ENCODE results near the gene ABCA1.
"Not testable (repeated sequence)": the region's sequence is repeated elsewhere in the genome, so short reads cannot be mapped to it uniquely, and the experiment has no call there.

Gene ABCA1

DNA sequence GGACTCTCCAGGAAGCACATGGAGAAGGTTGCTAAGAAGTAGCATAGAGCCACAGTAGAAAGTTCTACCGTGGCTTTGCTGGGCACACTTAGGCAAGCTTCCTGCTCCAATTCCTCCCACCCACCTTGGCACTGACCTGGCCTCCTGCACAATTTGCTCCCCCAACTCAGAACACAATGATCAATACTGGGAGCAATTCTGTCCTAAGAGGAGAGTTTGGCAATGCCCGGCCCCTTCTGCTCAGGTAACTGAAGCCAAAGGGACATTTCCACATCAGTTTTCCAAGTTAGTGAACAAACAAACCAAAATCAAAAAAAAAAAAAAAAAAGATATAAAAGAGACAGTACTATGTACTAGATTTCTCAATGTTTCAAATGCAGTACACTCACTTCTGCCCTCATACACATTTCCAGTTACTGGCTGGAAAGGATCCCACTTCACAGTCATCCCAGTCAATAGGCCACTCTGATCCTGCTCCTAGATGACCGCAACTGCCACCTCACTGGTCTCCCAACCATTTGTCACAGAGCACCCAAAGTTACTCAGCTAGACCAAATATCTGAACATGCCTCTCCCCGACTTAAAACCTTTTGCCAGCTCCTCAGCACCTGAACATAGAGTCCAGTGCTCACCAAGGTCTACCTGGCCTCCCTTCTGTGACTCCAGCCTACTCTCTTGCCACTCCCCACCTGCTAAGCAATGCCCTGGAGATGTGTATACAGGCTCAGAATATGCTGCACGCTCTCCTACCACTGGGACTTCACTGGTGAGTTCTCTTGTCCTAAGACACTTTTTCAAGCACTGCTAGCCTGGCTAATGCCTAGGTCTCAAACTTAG, 21.3 kb downstream of the ABCA1 start:
- DNase-seq (ENCODE audit: low read depth in 2 of 2): no peak

DNA sequence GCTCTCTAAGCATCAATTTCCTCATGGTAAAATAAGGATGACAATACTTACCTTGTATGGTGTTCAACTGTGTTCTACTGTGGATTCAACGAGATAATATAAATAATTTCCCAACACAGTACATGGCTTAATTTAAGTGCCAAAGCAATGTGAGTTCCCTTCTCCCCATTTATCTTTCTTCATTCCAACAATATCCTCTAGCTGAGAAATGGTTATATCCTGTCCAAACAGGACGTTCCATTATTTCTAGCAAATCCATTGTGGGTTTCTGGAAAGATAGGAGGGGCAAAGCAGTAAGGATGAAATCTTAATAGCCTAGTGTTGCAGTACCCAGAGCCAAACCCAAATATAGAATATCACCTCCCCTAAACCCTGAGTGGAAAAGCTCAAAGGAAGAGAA, 22.0 kb downstream of the ABCA1 start:
- no peak for DNase-seq (ENCODE audit: low read depth in 2 of 2)

DNA sequence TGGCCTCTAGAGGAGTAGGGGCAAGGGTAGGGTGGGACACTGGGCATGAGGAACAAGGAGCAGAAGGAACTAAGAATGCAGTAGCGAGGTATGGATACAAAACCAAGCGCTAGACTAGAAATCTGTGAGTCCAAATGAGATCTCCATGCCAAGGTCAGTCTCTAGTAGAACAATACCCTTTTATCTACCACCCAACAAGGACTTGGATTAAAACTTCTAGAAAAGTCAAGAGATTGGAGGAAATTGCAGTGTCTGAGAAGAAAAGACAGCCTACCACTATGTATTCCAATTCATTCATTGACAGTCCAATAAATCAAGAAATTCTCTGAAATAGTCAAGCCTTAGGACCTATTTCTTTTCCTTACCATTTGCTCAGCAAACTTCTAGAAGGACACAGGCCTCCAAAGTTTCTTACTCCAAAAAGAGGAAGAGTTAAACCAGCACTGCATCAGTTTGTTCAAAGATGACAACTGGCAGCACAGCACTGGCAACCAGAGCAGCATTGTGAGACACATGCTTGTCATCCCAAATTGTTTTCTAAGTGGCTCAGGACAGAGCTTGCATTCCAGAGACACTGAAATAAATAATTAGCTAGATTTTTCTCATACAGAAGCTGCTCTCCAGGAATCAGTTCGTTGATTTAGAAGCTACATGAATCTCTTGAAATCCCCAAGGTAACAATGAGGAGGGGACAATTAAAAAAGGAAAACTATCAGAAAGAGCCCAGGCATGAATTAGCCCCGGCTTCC, 22.6 kb downstream of the ABCA1 start:
- DNase-seq (ENCODE audit: low read depth in 2 of 2): no peak

DNA sequence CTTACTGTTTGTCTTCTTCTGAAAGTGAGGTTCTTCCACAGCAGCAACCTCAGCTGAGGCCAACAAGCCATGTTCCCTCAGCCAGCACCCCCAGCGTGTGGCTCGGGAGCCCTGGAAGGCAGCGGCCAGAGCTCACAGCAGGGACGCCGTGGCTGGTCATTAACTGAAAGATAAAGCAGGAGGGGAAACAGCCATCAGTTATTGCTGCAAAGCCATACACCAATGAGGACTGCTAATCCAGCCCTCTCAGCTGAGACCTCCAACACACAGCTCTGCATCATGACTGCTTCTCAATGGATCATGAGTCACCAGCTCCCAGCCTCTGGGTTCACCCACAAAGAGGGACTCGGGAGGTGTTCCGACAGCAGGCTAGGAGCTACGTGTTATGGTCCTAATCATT, 24.3 kb downstream of the ABCA1 start:
- DNase-seq (ENCODE audit: low read depth in 2 of 2): no peak

DNA sequence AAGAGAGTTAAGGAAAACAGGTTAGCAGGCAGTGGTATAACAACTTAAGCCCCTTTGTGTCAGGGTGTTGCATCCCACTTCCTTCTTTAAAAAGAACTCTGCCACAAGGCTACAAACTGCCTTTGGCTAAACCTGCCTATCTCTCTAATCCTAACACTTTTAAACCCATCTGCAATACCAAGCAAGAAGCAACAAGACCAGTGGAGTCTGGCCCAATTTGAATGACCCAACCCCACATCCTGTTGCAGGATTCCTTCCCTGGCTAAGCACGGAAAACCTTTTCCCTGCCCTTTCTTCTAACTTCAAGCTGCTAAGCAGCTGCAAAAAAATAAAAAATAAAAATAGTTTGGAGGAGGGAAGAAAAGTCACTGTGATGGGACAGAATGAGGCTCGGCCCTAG, 27.1 kb downstream of the ABCA1 start:
- no peak for DNase-seq (ENCODE audit: low read depth in 2 of 2)

DNA sequence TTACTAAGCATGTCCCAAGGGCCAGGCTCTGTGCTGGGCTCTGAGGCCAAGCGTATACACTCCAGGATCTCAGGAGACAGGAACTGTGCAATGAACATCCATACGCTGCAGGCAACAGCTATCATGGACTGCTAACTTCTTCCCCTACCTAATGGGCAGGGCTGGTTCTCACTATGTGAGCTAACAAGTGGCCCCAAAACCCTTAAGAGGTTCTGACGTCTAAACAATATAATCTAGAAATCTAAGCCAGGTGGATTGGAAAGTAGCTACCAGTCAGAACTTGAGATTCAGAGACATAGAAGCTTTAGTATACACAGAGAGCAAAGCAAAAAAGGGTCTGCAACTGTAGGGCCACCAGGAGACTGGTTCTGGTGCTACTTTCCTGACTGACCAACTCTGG, 27.6 kb downstream of the ABCA1 start:
- DNase-seq (ENCODE audit: low read depth in 2 of 2): no peak

DNA sequence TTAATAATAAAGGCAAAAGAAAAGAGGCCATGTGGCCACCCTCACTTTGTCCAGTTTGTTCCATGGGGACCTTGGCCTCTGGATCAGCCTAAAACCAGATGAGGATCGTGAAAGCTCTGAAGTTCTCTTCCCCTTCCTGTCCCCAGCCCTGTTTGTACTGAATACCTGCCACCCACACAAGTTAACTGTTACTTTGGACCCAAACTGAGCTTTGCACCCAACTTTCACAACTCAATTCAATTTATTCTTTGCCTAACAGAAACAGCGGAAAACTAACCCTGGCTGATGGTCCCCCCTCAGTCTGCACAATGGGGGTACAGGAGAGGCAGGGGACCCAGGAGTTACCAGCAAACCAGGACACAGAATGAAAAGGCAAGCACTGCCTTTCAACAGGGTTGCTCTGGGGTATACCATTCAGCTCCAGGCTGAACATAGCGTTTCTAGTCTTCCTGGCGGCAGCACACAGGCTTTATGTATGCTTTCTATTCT, 28.2 kb downstream of the ABCA1 start:
- DNase-seq (ENCODE audit: low read depth in 2 of 2): no peak

DNA sequence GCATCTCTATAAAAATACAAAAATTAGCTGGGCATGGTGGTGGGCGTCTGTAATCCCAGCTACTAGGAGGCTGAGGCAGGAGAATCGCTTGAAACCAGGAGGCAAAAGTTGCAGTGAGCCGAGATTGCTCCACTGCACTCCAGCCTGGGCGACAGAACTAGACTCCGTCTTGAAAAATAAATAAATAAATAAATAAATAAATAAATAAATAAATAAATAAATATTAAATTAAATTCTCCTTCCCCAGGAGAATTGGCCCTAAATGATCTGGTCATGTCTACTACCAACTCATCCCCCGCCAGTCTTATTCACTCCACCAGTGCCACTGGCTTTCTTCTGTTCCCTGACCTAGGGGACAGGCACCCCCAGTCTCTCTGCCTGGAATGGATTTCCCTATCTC, 29.6 kb downstream of the ABCA1 start:
- not testable (repeated sequence) for DNase-seq (ENCODE audit: low read depth in 2 of 2)

DNA sequence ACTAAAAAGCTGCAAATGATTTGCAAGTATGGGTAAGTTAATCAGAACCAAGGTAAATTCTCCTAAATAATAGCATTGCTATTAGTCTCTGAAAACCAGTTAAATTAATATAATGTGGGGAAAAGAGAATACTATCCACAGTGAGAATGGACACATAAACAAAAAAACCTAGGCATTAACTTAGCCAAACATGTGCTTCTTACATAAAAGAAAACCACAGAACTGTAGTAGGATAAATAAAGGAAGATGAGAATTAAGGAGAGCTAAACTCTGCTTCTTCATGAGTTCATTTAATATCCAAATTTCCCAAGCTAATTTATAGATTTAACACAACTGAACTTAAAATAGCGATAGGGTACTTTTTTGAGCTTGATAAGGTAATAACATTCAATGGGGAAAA, 31.8 kb downstream of the ABCA1 start:
- no peak for DNase-seq (ENCODE audit: low read depth in 2 of 2)

DNA sequence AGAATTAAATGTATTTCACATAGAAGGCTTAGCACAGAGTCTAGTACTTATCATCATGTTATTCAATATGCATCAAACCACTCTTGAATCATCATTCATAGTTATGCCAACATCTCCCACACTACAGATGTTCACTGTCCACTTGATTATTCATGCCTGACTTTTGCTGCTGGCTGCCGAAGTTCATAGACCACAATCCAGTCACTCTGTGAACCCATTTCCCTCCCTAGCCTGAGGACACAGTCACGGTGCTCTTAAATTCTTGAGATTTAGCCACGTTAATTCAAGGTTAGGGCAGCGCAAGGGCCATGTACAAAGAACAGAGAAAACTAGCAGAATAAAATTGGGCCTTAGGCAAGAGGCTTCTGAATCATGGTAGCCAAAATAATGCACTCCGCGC, 32.4 kb downstream of the ABCA1 start:
- DNase-seq (ENCODE audit: low read depth in 2 of 2): no peak

DNA sequence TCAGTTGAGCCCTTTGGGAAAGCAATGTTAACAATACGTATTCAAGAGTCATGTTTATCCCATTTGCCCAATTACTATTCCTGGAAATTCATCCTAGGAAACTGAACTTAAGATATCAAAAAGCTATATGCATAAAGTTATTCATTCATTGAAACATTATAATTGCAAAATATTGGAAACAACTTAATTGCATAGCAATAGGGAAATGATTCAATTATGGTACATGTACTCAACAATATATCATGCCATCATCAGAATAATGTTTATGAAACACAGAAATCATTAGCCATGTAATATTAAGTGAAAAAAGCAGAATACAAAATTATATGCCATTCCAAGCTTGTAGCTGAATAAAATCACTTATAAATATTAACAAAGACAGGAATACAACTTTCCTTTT, 35.3 kb downstream of the ABCA1 start:
- no peak for DNase-seq (ENCODE audit: low read depth in 2 of 2)

DNA sequence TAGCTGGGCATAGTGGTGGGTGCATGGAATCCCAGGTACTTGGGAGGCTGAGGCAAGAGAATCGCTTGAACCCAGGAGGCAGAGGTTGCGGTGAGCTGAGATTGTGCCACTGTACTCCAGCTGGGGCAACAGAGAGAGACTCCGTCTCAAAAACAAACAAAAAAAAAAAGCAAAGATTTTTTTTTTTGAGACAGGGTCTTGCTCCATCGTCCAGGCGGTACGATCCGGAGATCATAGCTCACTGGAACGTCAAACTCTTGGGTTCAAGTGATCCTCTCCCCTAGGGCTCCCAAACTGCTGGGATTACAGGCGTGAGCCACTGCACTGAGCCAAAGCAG, 37.6 kb downstream of the ABCA1 start:
- no peak for DNase-seq (ENCODE audit: low read depth in 2 of 2)

DNA sequence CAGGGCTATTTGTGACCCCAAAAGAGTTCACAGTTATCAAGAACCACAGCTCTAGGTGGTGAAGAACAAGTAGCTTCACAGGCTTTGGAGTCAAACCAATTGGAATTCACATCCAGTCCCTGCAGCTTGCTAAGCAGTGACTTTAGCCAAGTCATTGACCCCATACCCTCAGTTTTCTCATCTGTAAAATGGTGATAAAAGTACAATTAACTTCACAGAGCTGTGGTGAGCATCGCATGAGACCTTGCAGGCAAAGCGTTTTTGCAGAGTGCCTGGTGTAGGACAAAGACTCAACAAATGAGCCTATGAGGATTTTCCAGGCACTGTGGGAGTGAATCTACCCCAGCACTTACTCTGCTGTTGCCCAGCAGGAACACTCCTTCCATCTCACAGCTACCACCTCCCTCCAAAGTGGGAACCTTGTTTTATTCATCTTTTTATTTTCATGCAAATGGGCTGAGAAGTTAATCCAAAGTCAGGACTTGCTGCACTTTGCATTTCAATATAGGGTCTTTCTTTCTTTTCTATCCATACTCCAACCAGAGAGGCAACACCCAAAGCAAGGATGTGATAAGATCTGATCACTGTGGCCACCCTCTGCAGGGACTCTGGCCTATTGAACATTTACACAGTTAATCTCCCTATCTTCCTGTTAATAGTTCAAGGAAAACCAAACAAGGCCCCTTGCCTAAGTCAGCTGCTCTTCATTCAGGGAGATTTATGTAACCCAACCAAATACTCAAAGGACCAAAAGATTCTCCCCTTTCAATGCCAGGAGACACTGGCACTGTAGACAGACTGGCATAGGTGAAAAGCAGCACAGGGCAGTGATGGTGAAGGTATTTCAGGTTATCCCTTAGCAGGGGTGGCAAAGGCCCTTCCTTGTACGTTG, 41.9 kb downstream of the ABCA1 start:
- DNase-seq (ENCODE audit: low read depth in 2 of 2): no peak

DNA sequence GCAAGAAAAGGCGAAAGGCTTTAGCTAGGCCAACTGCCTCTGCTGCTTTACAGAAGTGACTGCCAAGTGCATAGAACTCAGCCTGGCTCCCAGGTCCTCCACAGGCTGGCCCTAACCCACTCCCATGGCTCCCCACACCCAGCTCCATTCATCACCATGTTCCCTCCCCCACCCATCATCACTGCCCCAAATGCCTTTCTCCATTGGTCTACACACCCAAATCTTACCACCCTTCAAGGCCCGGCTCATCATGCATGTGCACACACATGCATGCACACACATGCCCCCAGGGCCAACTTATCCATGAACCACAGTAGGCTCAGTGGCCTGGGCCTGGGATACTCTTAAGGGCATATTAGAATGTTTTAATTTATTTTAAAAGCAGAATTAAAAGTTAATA, 44.8 kb downstream of the ABCA1 start:
- DNase-seq (ENCODE audit: low read depth in 2 of 2): no peak

DNA sequence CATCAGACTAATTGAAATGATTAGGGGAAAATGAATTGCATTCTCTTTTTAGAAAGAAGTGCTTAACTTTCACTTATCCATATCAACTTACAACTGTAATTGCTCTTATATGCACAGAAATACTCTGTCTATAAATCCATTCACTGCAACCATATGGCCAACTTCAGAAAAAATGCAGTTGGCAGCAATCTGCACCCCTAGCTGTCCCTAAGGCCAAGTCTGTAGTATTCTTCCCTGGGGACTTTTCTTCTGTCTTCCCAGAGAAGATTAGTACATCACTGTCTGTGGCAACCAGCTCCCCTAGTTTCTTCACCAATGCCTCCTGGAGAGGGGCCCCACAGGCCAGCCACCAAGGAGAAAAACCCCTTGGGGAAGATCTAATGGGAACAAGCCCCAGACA, 45.4 kb downstream of the ABCA1 start:
- DNase-seq (ENCODE audit: low read depth in 2 of 2): no peak

DNA sequence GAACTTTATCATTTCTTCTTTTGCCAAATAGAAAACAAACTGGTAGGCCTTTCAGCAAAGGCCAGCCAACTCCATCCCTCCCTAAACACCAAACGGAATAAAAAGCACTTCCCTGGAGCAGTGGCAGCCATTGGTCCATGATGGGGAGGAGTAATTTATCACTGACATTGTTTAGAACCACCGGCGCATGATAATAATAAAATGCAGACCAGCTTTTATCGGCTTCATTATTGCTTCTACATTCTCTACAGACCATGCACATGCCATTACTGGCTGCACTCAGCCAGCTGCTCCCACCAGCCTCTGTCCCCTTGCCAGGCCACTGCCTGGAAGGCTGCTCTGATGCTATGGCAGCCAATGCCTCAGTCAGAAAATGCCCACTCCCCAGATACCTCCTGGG, 45.9 kb downstream of the ABCA1 start:
- DNase-seq (ENCODE audit: low read depth in 2 of 2): no peak

DNA sequence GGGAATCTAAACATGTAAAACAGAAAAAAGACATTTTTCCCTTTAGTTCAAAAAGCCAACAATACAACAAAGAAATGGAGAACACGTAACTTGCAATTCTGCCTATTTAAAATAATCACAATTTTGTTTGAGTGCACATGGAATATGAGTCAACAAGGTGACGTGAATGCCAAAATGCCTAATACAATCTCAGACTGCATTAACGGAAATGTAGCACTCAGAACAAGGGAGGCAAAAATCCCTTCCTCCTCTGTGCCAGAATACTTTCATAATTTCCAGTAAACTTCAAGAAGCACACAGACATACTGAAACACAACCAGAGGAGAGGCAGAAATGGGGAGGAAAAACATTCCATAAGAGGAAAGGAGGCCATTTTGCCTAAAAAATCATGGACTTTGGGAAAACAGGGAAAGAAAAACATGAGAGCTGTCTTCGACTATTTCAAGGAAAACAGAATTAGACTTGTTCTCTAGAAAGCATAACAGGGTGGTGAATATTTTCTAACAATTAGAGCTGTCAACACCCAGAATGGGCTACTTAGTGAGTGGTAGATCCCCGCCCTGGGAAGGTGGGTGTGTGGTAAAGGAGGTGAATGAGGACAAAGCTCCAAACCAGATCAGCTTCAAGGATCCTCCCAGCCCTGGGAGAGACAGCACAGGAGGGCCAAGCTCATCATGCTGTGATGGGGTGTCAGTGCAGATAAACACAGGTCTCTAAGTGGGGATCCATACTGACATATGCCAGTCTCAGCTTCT, 48.2 kb downstream of the ABCA1 start:
- DNase-seq (ENCODE audit: low read depth in 2 of 2): no peak

DNA sequence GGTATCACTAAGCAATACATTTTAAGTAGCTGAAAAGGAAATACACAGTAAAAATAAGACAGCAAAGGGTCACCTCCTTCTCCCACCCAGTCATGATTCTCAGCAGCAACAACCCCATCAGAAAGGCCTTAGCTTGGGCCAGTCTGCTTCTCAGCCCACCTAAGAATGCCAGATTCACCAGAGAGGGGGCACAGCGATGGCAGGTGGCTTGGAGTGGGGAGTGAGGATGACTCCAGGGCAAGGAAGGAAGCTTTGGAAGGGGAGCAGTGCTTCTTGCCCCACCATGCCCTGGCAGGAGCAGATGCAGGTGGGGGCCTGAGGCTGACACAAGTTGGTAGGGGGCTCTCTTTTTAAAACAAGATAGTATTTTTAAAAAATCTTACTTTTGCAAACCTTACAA, 51.4 kb downstream of the ABCA1 start:
- DNase-seq (ENCODE audit: low read depth in 2 of 2): no peak

DNA sequence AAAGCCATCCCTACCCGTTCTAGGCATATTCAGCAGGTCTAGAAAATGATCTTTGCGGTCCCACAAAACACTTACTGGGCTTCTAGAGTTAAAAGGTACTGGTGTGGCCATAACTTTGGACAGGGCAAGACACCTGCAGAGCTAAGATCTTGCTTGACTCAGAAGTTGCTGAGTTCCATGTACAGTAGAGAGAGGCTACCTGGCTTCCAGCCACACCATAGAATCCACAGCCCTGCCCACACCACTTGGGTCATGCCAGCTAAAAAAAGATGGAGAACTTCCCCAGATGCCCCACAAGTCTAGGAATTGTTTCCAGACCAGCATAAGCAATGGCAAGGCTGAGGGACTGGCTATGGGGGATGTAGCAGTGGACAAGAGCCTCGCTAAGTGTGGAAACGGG, 52.1 kb downstream of the ABCA1 start:
- DNase-seq (ENCODE audit: low read depth in 2 of 2): no peak

DNA sequence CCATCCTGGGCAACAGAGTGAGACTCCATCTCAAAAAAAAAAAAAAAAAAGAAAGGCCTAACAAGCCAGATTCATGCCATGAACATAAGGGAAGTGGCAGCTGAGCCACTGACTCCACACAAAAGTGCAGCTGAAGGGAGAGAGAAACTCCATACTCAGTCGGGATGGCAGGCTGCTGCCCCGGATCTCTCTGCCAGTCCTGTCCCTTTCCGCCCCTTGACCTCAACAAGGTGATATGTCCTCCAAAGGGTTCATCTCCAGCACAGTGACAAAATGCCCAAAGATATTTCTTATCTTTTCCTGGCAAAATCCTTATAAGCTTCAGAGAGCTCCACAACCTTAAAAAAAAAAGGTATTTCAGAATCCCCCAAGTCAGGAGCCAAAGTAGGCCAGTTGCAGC, 52.6 kb downstream of the ABCA1 start:
- no peak for DNase-seq (ENCODE audit: low read depth in 2 of 2)

DNA sequence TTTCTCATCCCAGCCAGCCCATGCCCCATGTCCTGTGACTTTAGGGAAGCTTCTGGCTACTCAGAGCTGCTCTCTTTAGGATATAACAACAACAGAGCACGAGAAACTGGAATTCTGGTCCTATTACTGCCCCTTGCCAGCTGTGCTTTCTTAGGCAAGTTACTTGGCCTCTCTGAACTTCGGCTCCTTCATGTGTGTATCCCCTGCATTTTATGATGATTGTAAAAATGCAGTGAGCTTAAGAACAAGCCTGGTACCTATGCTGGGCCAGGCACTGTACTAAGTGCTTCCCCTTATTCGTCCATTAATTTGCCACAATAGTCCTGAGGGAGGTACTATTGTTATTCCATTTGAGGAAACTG, 54.5 kb downstream of the ABCA1 start:
- DNase-seq (ENCODE audit: low read depth in 2 of 2): no peak

Data from stimulated activated CD8-positive, alpha-beta memory T cell treated with anti-CD3 and anti-CD28 coated beads, Interleukin-15, amount 100 ng/mL, for 48 hours (primary cell).